Esophagus muscularis mucosa (tissue), 3 donors: ENCODE results near the gene EIF2A.
"Not testable (repeated sequence)": the region's sequence is repeated elsewhere in the genome, so short reads cannot be mapped to it uniquely, and the experiment has no call there.

Experiments
- POLR2AphosphoS5 ChIP-seq, 2 donors: sonication (generic); formaldehyde crosslinking; IDR thresholded peaks; one replicate each; pipeline ENCODE4 v1.6.1; 2017; ENCODE audit warnings: antibody characterized with exemption in 2 of 2
- TF ChIP-seq, protein P1 (sequence below), 3 experiments: fragments of 200-600 bp in 2 of 3; fragments of 450-650 bp in 1 of 3; sonication (generic) in 2 of 3; IDR thresholded peaks; one replicate each; pipeline ENCODE4 v1.5.1; 2017 to 2019; ENCODE audit warnings: antibody characterized with exemption in 3 of 3, mild to moderate bottlenecking in 2 of 3, moderate library complexity in 1 of 3

DNA sequence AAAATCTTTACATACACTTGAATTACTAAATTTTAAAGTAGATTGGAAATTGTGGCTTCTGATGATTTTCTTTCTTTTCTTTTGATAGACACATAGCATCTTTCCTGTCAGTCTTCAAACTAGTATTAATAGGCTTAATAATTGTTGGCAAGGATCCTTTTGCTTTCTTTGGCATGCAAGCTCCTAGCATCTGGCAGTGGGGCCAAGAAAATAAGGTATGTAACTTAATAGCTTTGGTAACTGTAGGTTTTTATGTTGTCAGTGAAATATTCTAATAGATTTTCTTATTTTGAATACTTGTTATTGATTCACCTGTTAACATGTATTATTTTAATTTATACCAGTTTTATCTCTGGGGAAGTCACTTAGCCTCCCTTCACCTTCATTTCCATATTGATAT, 76.4 kb downstream of the EIF2A start:
- TF ChIP-seq, protein P1, sequence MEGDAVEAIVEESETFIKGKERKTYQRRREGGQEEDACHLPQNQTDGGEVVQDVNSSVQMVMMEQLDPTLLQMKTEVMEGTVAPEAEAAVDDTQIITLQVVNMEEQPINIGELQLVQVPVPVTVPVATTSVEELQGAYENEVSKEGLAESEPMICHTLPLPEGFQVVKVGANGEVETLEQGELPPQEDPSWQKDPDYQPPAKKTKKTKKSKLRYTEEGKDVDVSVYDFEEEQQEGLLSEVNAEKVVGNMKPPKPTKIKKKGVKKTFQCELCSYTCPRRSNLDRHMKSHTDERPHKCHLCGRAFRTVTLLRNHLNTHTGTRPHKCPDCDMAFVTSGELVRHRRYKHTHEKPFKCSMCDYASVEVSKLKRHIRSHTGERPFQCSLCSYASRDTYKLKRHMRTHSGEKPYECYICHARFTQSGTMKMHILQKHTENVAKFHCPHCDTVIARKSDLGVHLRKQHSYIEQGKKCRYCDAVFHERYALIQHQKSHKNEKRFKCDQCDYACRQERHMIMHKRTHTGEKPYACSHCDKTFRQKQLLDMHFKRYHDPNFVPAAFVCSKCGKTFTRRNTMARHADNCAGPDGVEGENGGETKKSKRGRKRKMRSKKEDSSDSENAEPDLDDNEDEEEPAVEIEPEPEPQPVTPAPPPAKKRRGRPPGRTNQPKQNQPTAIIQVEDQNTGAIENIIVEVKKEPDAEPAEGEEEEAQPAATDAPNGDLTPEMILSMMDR (IDR thresholded peaks at IDR 0.05), result not testable (repeated sequence)
- TF ChIP-seq POLR2AphosphoS5 (IDR thresholded peaks at IDR 0.05), result not testable (repeated sequence)
